ENCODE results near the gene KIAA0825. TPM values are rescaled to one million over a fixed set of nuclear protein-coding genes. Genes with fewer than 3 reads are reported as not detected.

KIAA0825 gene
- total and polyA plus RNA-seq, 2 of the 8 experiments (the other 6 are each of a cell fraction or from before 2014, with no cell fraction given): 0.60 to 1.0 TPM

DNA sequence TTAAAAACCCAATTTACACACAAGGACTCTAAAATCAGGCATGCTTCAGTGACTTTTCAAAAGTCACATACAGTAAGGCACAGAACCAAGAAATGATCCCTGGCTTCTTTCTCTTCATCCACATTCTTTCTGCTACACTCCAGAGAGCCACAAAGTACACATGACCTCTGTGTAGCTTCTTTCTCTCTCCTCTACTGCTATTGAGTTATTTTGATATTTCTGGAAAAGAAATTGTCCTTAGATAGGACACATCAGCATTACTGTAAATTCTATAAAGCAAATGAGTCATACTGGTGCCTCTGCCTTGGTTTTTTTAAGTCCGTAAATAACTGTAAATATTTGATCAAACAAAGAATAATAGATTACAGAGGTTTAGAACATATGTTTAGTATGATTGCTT lies 96.3 kb downstream of the KIAA0825 start:
- H2BK5ac ChIP-seq (ENCODE audit: low read depth, low read length): no peak overlapping the region
- no peak overlapping the region for H4K5ac ChIP-seq (ENCODE audit: insufficient read length, low read depth, low read length)
- no peak overlapping the region for H4K8ac ChIP-seq (ENCODE audit: extremely low read depth, insufficient read depth, low read length)
- no peak overlapping the region for H4K91ac ChIP-seq (replicated peaks; ENCODE audit: insufficient read length, low read length)
- FAIRE-seq (no peak), DNase-seq (ENCODE audit: low read depth in 1 of 2, low spot score in 2 of 2) (no peak)
- H3K9me3 ChIP-seq (ENCODE audit: insufficient read depth in 2 of 2, low read depth in 1 of 2, low read length in 1 of 2): no peaks in the 10 kb centered on the region
- no peak overlapping the region for H3K23ac ChIP-seq (ENCODE audit: insufficient read length)
- no peak overlapping the region for H3K14ac ChIP-seq (ENCODE audit: insufficient read length)
- no peaks in the 10 kb centered on the region for H3K27me3 ChIP-seq (replicated peaks in 1 of 4; ENCODE audit: control insufficient read depth in 3 of 4, extremely low read depth in 1 of 4, insufficient read depth in 3 of 4, low read length in 3 of 4)
- no peak overlapping the region for H3K4me3 ChIP-seq (ENCODE audit: extremely low read depth in 1 of 4, insufficient read depth in 2 of 4, low read depth in 3 of 4, low read length in 4 of 4)
- no peak overlapping the region for H2AFZ ChIP-seq (ENCODE audit: low read length)
- H3K18ac ChIP-seq (ENCODE audit: extremely low read depth, low read length): no peak overlapping the region
- H3K23me2 ChIP-seq (ENCODE audit: low read depth, low read length): no peaks in the 10 kb centered on the region
- no peaks in the 10 kb centered on the region for H3K4me1 ChIP-seq (replicated peaks in 1 of 4; ENCODE audit: control insufficient read depth in 3 of 4, insufficient read depth in 4 of 4, low read length in 3 of 4)
- H2AK5ac ChIP-seq (ENCODE audit: low read depth, low read length): no peak overlapping the region
- no peak overlapping the region for H2BK120ac ChIP-seq (replicated peaks; ENCODE audit: low read depth, low read length)
- H3K4ac ChIP-seq (replicated peaks; ENCODE audit: insufficient read length, low read depth, low read length): no peak overlapping the region
- WGBS, 2 experiments (ENCODE audit: extremely low coverage in 1 of 2, insufficient coverage in 1 of 2, insufficient read length in 1 of 2, insufficient replicate concordance in 2 of 2, low coverage in 1 of 2, low lambda C conversion rate in 2 of 2, missing lambda C conversion rate in 1 of 2): 90% methylated on average over 1 of the region's 1 CpG; no CpG with 5 or more reads in 1 of the 2 experiments
- no peak overlapping the region for H3K4me2 ChIP-seq (ENCODE audit: insufficient read depth in 1 of 2, low read depth in 2 of 2, low read length in 2 of 2)
- no peak for TF ChIP-seq USF2 (IDR thresholded peaks at IDR 0.05; ENCODE audit: low read length)
- no peak for TF ChIP-seq TAF7 (optimal IDR thresholded peaks at IDR 0.05; ENCODE audit: borderline replicate concordance, low read depth, low read length)
- no peak for TF ChIP-seq SIX5 (IDR thresholded peaks at IDR 0.05; ENCODE audit: low read depth, low read length)
- TF ChIP-seq POU5F1 (IDR thresholded peaks at IDR 0.05; ENCODE audit: low read depth, low read length): no peak
- no peak for TF ChIP-seq CHD1 (IDR thresholded peaks at IDR 0.05; ENCODE audit: low read depth, low read length)
- ChIA-PET CTCF (ENCODE audit: partially characterized antibody) (interaction anchor here (0.6 kb wide), 1 partner anchor 11 kb away, joined by 3 read pairs; no protein-coding TSS in a partner anchor), POLR2A (ENCODE audit: partially characterized antibody) (no interaction called here)
- H3K56ac ChIP-seq (replicated peaks; ENCODE audit: insufficient read length, low read depth, low read length): no peak overlapping the region
- no peak overlapping the region for H3K9ac ChIP-seq (replicated peaks in 1 of 4; ENCODE audit: extremely low read depth in 1 of 4, low read depth in 3 of 4, low read length in 3 of 4)
- H3K27ac ChIP-seq (ENCODE audit: low read depth, low read length): no peak overlapping the region
- no peak overlapping the region for H2BK15ac ChIP-seq (ENCODE audit: low read length)
- H2BK20ac ChIP-seq (ENCODE audit: low read length): no peak overlapping the region
- H3K79me1 ChIP-seq (ENCODE audit: low read depth, low read length): no peaks in the 10 kb centered on the region
- no peaks in the 10 kb centered on the region for H4K20me1 ChIP-seq (replicated peaks in 1 of 2; ENCODE audit: control insufficient read depth in 1 of 2, insufficient read depth in 2 of 2, low read length in 2 of 2)
- H2BK12ac ChIP-seq (ENCODE audit: low read depth, low read length): no peak overlapping the region
- H3K79me2 ChIP-seq (ENCODE audit: control insufficient read depth in 1 of 2, insufficient read depth in 2 of 2, low read length in 2 of 2): no peaks in the 10 kb centered on the region
- no peaks in the 10 kb centered on the region for H3K36me3 ChIP-seq (ENCODE audit: control insufficient read depth in 2 of 4, insufficient read depth in 4 of 4, low read length in 3 of 4)
